HL-60 (cell line): ENCODE data around the gene PHC2.
A peak's percentile ranks its signal among the peaks of the same experiment; 100 is the strongest.

Experiments used
- DNase-seq, 2 experiments: peaks; one replicate each; pipeline ENCODE4 v3.0.0-alpha.2; 2010 to 2020; ENCODE audit warnings: low read depth in 1 of 2, low spot score in 1 of 2
- H3K27ac ChIP-seq: fragments of 250-450 bp; sonication (Bioruptor Pico); replicated peaks from 2 replicates; pipeline ENCODE4 v1.5.1; 2020; ENCODE audit warnings: mild to moderate bottlenecking, moderate library complexity
- H3K27me3 ChIP-seq: fragments of 250-450 bp; sonication (Bioruptor Pico); 2 replicates; pipeline ENCODE4 v1.5.1; 2021; ENCODE audit warnings: mild to moderate bottlenecking, moderate library complexity; ENCODE audit not compliant: insufficient read depth, poor library complexity, severe bottlenecking
- H3K4me3 ChIP-seq: replicated peaks from 2 replicates; pipeline ENCODE4 v1.5.1; 2011; ENCODE audit warnings: mild to moderate bottlenecking, control low read depth, low read length; ENCODE audit not compliant: insufficient read depth
- CTCF ChIP-seq: IDR thresholded peaks from one replicate; pipeline ENCODE4 v1.5.1; 2011; ENCODE audit warnings: low read length, control low read depth, inconsistent platforms; ENCODE audit not compliant: insufficient read depth
- GABPA ChIP-seq: IDR thresholded peaks from 2 replicates; pipeline ENCODE4 v1.6.1; 2012; ENCODE audit warnings: low read depth
- POLR2AphosphoS5 ChIP-seq: IDR thresholded peaks from 2 replicates; pipeline ENCODE4 v1.6.1; 2012; ENCODE audit warnings: low read depth
- SPI1 ChIP-seq: IDR thresholded peaks from 2 replicates; pipeline ENCODE4 v1.6.1; 2012; ENCODE audit warnings: low read depth, mild to moderate bottlenecking, borderline replicate concordance
- TF ChIP-seq, protein P1 (sequence below): IDR thresholded peaks from 2 replicates; pipeline ENCODE4 v1.6.1; 2012; ENCODE audit warnings: low read depth; ENCODE audit not compliant: insufficient replicate concordance

Gene PHC2

DNA sequence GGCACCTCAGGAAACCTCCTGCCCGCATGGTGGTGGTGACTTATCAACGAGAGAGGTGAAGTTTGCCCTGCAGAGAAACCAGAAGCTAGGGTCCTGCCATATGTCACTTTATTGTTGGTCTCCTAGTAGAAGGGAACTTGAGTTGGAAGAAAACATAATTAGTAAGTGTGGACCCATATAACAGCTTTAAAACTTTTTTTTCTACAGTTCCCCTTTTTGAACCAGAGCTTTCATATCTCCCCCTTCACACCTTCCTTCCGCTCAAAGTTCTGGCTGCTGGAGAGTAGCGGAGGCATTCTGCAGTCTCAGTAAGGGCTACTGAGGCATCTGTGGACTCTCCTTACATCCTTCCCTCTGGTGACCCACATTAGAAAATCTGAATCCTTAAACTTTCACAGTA lies 48.9 kb downstream of the PHC2 start:
- Histone ChIP-seq H3K4me3 (no peak overlapping the region), H3K27me3 (no peaks in the 10 kb centered on the region), H3K27ac (no peak overlapping the region)
- TF ChIP-seq POLR2AphosphoS5: no peak
- peak; percentile 98 for TF ChIP-seq SPI1
- TF ChIP-seq GABPA: no peak
- peak in 1 of 2 experiments; percentile 57 for DNase-seq

DNA sequence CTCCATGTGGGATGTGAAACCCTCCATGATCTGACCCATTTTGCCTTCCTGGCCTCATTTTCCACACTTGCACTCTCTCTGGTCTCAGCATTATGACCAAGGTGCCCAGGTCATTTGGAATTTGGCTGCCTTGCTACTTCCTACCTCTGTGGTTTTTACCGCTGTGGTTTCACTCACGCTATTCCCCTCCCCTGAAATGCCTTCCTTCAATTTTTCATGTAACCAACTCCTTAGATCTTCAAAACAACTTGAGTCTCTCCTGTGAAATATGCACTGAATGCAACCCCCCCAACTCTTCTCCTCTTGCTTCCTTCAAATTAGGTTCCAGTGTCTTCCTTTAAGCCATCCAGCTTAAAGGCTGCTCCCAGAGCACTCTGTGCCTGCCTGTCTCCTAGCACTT lies 50.1 kb downstream of the PHC2 start:
- no peak overlapping the region for H3K27ac ChIP-seq
- H3K4me3 ChIP-seq: no peak overlapping the region
- H3K27me3 ChIP-seq: no peaks in the 10 kb centered on the region
- TF ChIP-seq, protein P1, sequence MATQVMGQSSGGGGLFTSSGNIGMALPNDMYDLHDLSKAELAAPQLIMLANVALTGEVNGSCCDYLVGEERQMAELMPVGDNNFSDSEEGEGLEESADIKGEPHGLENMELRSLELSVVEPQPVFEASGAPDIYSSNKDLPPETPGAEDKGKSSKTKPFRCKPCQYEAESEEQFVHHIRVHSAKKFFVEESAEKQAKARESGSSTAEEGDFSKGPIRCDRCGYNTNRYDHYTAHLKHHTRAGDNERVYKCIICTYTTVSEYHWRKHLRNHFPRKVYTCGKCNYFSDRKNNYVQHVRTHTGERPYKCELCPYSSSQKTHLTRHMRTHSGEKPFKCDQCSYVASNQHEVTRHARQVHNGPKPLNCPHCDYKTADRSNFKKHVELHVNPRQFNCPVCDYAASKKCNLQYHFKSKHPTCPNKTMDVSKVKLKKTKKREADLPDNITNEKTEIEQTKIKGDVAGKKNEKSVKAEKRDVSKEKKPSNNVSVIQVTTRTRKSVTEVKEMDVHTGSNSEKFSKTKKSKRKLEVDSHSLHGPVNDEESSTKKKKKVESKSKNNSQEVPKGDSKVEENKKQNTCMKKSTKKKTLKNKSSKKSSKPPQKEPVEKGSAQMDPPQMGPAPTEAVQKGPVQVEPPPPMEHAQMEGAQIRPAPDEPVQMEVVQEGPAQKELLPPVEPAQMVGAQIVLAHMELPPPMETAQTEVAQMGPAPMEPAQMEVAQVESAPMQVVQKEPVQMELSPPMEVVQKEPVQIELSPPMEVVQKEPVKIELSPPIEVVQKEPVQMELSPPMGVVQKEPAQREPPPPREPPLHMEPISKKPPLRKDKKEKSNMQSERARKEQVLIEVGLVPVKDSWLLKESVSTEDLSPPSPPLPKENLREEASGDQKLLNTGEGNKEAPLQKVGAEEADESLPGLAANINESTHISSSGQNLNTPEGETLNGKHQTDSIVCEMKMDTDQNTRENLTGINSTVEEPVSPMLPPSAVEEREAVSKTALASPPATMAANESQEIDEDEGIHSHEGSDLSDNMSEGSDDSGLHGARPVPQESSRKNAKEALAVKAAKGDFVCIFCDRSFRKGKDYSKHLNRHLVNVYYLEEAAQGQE: no peak
- no peak for TF ChIP-seq CTCF
- TF ChIP-seq GABPA: no peak
- no peak for TF ChIP-seq SPI1
- no peak for TF ChIP-seq POLR2AphosphoS5
- DNase-seq: no peak

DNA sequence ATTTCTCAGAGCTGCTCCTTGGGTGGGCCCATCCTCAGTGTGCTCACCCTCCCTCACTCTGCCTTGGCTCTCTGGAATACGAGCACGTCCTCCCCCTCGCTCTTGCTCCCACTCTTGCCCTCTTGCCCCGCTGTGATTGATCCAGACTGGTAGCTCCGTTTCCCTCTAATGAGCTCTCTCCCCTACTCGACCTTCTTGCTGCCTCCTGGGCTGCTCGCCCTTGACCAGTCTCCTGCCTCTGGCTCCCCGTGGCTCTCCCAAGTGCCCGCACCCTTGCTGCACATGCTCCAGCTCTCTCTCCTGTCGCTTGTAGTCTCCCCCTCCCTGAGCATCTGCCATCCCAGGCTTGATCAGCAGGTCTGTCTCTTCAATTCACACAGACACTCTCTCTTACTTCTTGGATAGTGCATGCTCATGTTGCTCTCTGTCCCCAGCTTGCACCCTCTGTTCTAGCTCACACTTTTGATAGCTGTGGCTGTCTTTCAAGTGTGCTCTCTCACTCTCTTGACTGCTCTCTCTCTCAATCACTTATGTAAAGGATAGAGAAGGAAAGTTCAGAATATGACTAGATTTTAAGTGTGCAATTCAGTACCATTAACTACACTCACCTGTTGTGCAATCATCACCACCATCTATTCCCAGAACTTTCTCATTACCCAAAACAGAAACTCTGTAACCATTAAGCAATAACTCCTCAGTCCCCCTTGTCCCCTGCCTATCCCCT lies 51.1 kb downstream of the PHC2 start:
- no peaks in the 10 kb centered on the region for H3K27me3 ChIP-seq
- H3K4me3 ChIP-seq: no peak overlapping the region
- no peak overlapping the region for H3K27ac ChIP-seq
- TF ChIP-seq, protein P1: no peak
- no peak for TF ChIP-seq GABPA
- TF ChIP-seq CTCF: no peak
- TF ChIP-seq POLR2AphosphoS5: no peak
- TF ChIP-seq SPI1: no peak
- DNase-seq: no peak

DNA sequence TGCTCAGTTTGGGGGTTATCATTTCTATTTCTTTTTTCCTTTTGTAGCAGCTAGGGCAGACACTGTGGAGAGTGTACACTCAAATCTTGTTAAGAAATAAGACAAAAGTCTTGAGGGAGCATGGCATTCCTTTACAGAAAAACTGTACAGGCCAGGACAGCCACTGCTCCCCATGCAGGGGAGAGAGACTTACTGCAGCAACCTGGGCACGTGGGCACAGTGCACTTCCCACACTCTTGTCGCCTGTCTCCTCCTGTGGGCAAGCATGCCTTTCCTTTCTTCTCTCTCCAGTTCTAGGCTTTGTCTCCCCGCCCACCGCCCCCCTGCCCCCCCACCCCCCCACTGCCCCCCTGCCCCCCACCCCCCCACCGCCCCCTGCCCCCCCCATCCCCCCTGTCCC lies 51.9 kb downstream of the PHC2 start:
- H3K27me3 ChIP-seq: no peaks in the 10 kb centered on the region
- TF ChIP-seq GABPA: no peak
- no peak for TF ChIP-seq POLR2AphosphoS5
- TF ChIP-seq SPI1: no peak
- TF ChIP-seq CTCF: no peak
- TF ChIP-seq, protein P1: no peak
- no peak overlapping the region for H3K27ac ChIP-seq
- no peak for DNase-seq
- no peak overlapping the region for H3K4me3 ChIP-seq
